Muscle layer of duodenum (tissue), 2 donors: Measurements from ENCODE around the gene ROBO1.

Source experiments
- H3K27ac ChIP-seq: one replicate; pipeline ENCODE4 v1.7.0; 2013; ENCODE audit warnings: mild to moderate bottlenecking, low read length
- H3K27me3 ChIP-seq: one replicate; pipeline ENCODE4 v1.7.0; 2013; ENCODE audit warnings: low read depth, mild to moderate bottlenecking, control low read depth, low read length
- H3K36me3 ChIP-seq, 2 donors: one replicate each; pipeline ENCODE4 v1.7.0; 2013; ENCODE audit warnings: low read length in 2 of 2, control low read depth in 1 of 2, mild to moderate bottlenecking in 1 of 2; ENCODE audit not compliant: insufficient read depth in 2 of 2, control insufficient read depth in 1 of 2
- H3K4me1 ChIP-seq, 2 donors: one replicate each; pipeline ENCODE4 v1.7.0; 2013; ENCODE audit warnings: low read length in 2 of 2, mild to moderate bottlenecking in 2 of 2, control low read depth in 1 of 2, moderate library complexity in 1 of 2; ENCODE audit not compliant: insufficient read depth in 2 of 2, control insufficient read depth in 1 of 2
- H3K4me3 ChIP-seq, 2 donors: one replicate each; pipeline ENCODE4 v1.7.0; 2013; ENCODE audit warnings: low read length in 2 of 2, low read depth in 1 of 2, mild to moderate bottlenecking in 1 of 2
- H3K9me3 ChIP-seq, 2 donors: one replicate each; pipeline ENCODE4 v1.7.0; 2013; ENCODE audit warnings: low read length in 2 of 2, control low read depth in 1 of 2, mild to moderate bottlenecking in 1 of 2; ENCODE audit not compliant: control insufficient read depth in 1 of 2
- donor health status: healthy.

The ROBO1 gene

DNA sequence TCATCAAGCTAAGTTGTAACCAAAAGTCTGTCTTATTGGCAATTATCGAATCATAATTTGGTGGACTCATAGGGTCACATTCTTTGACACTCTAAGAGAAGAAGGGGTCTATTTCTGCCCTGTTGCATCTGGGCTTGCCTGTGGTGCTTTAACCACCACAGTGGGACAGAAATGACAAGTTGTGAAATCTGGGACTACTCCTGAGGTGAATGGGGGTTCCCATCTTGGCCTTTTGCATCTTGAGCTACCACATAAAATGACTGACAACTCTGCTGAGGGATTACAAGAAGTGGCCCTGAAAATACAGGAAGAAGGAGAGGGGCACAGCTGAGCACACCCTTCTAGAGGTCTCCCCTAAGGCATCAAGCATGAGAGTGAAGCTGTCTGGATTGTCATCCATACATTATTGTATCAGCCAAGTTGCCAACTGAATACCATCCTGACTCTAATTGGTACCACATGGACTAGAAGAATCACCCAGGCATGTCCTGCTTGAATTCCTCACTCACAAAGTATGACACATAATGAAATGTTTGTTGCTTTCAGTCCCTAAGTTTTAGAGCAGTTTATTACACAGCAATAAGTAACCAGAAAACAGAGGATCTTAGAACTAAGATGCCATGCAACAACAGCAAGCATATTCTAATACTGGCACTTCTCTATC lies 306.5 kb downstream of the ROBO1 start:
- Histone ChIP-seq H3K27ac (no peak overlapping the region), H3K4me1 (no peaks in the 10 kb centered on the region), H3K4me3 (no peak overlapping the region), H3K9me3 (no peaks in the 10 kb centered on the region), H3K36me3 (no peaks in the 10 kb centered on the region), H3K27me3 (no peaks in the 10 kb centered on the region)

DNA sequence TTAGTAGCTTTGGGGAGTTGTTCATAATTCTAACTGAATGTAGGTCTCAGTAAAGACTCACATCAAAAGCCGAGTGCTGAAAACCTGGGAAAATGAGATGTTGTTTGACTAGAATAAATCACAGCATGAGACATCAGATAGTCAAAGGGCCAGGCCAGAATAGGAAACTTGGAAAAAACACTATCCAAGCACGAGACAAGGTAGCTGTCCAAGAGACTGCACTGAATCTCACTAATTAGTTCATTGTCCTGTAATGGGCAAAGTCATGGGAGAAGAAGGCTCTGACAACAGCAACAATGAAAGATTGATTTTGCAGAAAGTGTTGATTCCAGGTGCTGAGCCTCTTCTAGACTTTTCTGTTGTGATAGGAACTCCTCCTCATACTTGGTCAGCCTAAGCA lies 314.2 kb downstream of the ROBO1 start:
- Histone ChIP-seq H3K27me3 (no peaks in the 10 kb centered on the region), H3K4me1 (no peaks in the 10 kb centered on the region), H3K9me3 (no peaks in the 10 kb centered on the region), H3K36me3 (no peaks in the 10 kb centered on the region), H3K27ac (no peak overlapping the region), H3K4me3 (no peak overlapping the region)

DNA sequence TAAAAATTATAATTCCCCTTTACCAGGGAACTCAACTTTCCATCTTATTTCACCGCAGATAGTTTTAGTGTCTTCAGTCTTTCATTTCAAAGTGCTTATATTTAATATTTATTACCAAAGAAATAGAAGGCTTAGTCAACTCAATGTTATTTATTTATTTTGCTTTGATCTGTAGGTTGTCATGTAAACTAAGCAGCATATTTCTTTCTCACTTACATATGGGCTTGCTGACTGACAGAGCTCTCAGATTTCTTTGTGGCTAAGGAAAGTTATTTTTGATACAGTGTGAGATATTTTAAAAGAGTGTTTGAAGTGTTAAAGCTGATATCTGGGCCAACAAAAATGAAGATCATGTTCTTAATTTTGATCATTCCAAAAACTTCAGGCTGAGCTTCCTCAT lies 331.4 kb downstream of the ROBO1 start:
- Histone ChIP-seq H3K9me3 (no peaks in the 10 kb centered on the region), H3K27ac (no peak overlapping the region), H3K36me3 (no peaks in the 10 kb centered on the region), H3K4me3 (no peak overlapping the region), H3K4me1 (no peaks in the 10 kb centered on the region), H3K27me3 (no peaks in the 10 kb centered on the region)

DNA sequence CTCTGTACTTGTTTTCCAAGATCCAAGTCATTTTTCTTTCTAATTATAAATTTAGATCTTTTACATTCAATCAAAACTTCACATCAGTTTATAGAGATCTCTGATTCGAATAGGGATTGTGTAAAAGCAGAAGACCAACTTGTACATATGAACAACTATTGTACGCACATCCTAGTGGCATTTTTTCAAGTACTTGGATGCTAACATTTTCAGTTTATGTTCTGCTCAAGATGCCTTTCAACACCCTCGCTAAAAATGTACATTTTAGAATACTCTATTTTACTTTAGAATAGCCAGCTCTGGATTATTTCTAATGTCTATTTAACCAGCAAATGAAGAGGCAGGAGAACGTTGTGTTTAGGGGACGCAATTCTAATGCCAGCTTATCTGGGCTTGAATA lies 340.7 kb downstream of the ROBO1 start:
- Histone ChIP-seq H3K4me1 (no peaks in the 10 kb centered on the region), H3K27me3 (no peaks in the 10 kb centered on the region), H3K27ac (no peak overlapping the region), H3K4me3 (no peak overlapping the region), H3K9me3 (no peaks in the 10 kb centered on the region), H3K36me3 (no peaks in the 10 kb centered on the region)

DNA sequence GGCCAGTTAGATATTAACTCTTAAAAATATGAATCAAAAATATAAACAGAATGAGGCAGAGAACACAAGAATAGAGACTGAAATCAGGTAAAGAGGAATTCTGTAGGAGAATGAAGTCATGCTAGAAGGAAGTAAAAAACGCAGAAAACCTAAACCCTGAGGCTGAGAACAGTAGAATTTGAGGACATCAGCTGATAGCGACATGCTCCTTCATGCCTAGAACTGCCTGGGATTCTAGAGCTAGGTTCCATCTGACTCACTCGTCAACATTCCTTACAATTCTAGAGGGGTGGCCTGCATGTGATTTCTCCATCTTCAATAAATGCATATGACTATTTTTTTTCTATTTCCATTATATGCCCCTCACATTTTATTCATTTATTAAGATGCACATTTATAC lies 343.0 kb downstream of the ROBO1 start:
- Histone ChIP-seq H3K27ac (no peak overlapping the region), H3K27me3 (no peaks in the 10 kb centered on the region), H3K36me3 (no peaks in the 10 kb centered on the region), H3K9me3 (no peaks in the 10 kb centered on the region), H3K4me3 (no peak overlapping the region), H3K4me1 (no peaks in the 10 kb centered on the region)

DNA sequence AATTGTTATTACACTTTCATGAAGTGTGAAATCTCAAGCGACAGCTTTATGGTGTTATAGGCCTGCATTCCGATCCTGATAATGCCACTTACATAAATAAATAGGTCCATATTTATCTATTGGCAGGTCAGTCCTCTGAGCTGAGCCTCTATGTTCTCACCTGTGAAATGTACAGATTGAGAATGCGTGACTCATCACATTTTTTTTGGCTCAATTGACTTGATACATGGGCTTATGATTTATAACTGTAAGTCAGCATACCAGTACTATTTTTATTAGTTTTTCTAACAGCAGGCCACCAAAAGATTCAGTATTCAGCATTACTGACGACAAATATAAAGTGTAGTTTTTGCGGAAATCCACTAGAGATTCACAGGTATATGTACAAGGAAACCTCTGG lies 344.4 kb downstream of the ROBO1 start:
- Histone ChIP-seq H3K36me3 (no peaks in the 10 kb centered on the region), H3K4me3 (no peak overlapping the region), H3K27ac (no peak overlapping the region), H3K27me3 (no peaks in the 10 kb centered on the region), H3K9me3 (no peaks in the 10 kb centered on the region), H3K4me1 (no peaks in the 10 kb centered on the region)

DNA sequence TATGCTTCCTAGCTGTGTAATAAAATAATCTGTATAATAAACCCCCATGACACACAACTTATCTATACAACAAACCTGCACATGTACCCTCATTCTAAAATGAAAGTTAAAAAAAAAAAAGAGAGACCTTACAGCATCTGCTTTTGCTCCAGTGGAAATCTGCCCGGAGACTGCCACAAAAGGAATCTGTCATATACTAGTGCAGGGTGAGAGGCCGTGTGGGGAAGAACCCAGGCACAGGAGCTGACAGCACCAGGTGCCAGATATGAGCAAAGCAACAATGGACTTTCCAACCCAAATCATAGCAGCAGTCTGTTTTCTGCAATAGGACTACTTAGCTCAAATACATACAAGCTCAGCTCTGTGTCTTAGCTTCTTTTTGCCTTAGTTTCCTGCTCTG lies 346.5 kb downstream of the ROBO1 start:
- no peak overlapping the region for H3K27ac ChIP-seq
- no peaks in the 10 kb centered on the region for H3K4me1 ChIP-seq
- H3K9me3 ChIP-seq: no peaks in the 10 kb centered on the region
- no peak overlapping the region for H3K4me3 ChIP-seq
- no peaks in the 10 kb centered on the region for H3K27me3 ChIP-seq
- no peaks in the 10 kb centered on the region for H3K36me3 ChIP-seq

DNA sequence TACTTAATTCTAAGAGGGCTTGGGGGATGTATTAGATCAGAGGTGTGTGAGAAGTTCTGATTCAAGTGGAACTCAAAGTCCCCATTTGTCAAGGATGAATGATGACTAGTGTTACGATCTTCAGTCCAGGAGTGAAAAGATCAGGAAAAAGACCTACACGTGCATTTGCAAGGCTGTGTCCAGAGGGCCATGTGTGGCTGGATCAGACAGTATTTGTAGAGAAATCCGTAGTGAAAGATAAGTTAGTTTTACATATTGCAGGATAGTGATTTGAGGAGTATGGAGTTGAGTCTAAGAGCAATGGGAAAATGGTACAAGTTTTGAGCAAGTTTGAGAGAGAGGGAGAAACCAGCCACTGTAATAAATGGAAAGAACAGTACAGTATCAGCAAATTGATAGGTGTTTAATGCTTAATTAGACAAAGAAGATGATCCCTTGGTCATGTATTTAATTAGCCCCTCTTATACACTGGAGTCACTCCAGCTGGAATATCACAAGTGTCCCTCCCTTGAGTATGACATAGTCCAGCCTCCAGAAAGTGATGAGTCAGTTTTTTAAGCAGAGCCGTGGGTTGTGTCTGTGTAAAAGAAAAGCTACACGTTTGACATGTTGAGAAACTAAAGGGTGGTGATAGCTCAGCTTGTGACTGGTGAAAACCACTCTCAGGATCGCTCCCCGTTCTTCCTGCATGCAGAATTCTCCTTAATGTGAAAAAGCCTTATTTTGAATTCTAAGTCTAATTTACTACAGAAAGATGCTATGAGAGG lies 348.8 kb downstream of the ROBO1 start:
- no peak overlapping the region for H3K27ac ChIP-seq
- H3K36me3 ChIP-seq: no peaks in the 10 kb centered on the region
- H3K4me3 ChIP-seq: no peak overlapping the region
- H3K9me3 ChIP-seq: no peaks in the 10 kb centered on the region
- H3K27me3 ChIP-seq: no peaks in the 10 kb centered on the region
- H3K4me1 ChIP-seq: no peaks in the 10 kb centered on the region

DNA sequence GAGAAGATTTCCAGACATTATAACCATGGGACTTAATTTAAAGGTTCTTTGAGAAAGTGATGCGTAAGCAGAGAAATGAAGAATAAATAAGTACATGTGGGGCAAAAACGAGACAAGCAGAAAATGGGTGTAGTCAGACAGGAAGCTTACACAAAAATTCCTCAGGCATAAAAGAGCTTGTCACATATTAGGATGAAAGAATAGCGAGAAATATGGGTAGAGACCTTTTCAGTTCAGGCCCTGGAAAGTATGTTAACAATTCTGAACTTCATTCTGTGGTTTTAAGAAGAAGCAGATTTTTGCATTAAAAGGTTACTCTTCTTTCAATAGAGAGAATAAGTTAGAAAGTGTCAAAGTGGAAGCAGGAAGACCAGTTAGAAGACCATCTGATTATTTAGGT lies 352.4 kb downstream of the ROBO1 start:
- no peak overlapping the region for H3K4me3 ChIP-seq
- no peaks in the 10 kb centered on the region for H3K36me3 ChIP-seq
- H3K27ac ChIP-seq: no peak overlapping the region
- H3K27me3 ChIP-seq: no peaks in the 10 kb centered on the region
- H3K9me3 ChIP-seq: no peaks in the 10 kb centered on the region
- no peaks in the 10 kb centered on the region for H3K4me1 ChIP-seq

DNA sequence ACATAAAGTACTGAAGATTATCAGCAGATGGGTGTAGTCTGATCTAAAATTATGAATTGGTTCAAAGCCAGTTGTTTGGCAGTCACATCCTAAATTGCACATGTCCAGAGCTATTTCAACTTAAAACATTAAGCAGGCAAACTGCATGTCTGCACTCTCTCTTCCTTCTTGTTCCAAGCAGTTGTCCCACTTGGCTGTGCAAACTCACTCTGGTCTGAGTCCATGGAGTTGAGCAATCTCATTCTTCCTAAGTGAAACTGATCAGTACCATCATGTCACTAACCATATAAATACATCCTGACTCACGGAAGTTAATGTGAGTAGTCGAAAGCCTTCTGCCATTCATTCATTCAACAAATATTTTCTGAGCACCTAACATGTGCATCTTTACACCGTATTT lies 353.0 kb downstream of the ROBO1 start:
- H3K36me3 ChIP-seq: no peaks in the 10 kb centered on the region
- no peaks in the 10 kb centered on the region for H3K4me1 ChIP-seq
- no peak overlapping the region for H3K27ac ChIP-seq
- no peak overlapping the region for H3K4me3 ChIP-seq
- no peaks in the 10 kb centered on the region for H3K27me3 ChIP-seq
- H3K9me3 ChIP-seq: no peaks in the 10 kb centered on the region

DNA sequence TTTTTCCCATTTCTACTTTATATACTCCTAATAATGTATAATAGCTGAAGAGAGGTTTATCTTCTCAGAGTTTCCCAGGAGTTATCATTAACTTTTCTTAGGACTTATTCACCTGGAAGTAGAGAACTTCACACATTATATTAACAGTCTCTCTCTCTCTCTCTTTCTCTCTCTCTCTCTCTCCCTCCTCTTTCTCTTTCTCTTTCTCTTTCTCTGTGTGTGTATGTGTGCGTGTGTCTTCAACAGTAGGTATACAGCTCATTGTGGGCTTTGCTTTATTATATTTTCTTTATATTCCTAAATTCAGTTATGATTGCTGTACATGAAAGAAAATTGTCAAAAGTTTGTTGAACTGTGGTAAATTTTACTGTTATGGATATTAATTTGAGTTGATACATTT lies 353.8 kb downstream of the ROBO1 start:
- no peaks in the 10 kb centered on the region for H3K4me1 ChIP-seq

DNA sequence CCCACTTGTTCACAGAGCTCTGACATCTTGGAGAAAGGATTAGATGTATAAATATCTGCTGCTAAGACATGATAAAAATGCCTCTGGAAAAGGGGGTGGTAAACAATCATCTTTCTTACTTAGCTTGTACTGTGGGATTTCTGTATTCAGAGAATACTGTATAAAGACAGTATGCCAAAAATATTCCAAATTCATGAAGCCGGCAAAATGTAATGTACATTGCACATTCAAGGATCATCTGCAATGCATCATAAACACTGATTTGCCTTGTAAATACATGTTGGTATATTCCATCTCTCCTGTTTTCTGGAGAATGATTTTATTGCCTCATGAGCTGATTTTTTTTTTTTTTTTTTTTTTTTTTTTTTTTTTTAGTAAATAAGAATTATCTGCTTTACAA lies 355.3 kb downstream of the ROBO1 start:
- Histone ChIP-seq H3K27me3 (no peaks in the 10 kb centered on the region), H3K27ac (no peak overlapping the region), H3K36me3 (no peaks in the 10 kb centered on the region), H3K4me3 (no peak overlapping the region), H3K4me1 (no peaks in the 10 kb centered on the region), H3K9me3 (no peaks in the 10 kb centered on the region)

More for the DNA sequence above, 353.8 kb downstream of the ROBO1 start:
- no peak overlapping the region for H3K27ac ChIP-seq
- H3K4me3 ChIP-seq: no peak overlapping the region
- H3K27me3 ChIP-seq: no peaks in the 10 kb centered on the region
- H3K9me3 ChIP-seq: no peaks in the 10 kb centered on the region
- no peaks in the 10 kb centered on the region for H3K36me3 ChIP-seq
